ENCODE results near the gene POLDIP2.
A peak's percentile ranks its signal among the peaks of the same experiment; 100 is the strongest.

The POLDIP2 gene

GRCh38 chr17:28348979-28349378 is 8.3 kb downstream of the POLDIP2 start:
- Histone ChIP-seq H3K27ac (ENCODE audit: low read length) (no peak overlapping the region), H2AFZ (ENCODE audit: low read length) (no peak overlapping the region), H3K27me3 (replicated peaks; ENCODE audit: insufficient read depth, low read length) (no peaks in the 10 kb centered on the region), H3K9ac (ENCODE audit: low read length) (no peak overlapping the region), H3K79me2 (ENCODE audit: low read length) (no peaks in the 10 kb centered on the region), H3K4me2 (ENCODE audit: low read depth, low read length) (no peak overlapping the region), H3K4me3 (ENCODE audit: low read length) (no peak overlapping the region), H3K4me1 (ENCODE audit: low read length) (peaks cover 14% of the 10 kb centered on the region), H3K9me3 (replicated peaks; ENCODE audit: insufficient read depth, low read length) (no peaks in the 10 kb centered on the region), H3K36me3 (replicated peaks; ENCODE audit: insufficient read depth, low read length) (peaks cover 17% of the 10 kb centered on the region), H3K9me2 (replicated peaks; ENCODE audit: insufficient read depth, low read length) (no peaks in the 10 kb centered on the region), H3F3A (ENCODE audit: insufficient read depth, low read length) (peaks cover 9% of the 10 kb centered on the region), H4K20me1 (ENCODE audit: insufficient read depth, low read length) (no peaks in the 10 kb centered on the region)
- TF ChIP-seq, protein P1, sequence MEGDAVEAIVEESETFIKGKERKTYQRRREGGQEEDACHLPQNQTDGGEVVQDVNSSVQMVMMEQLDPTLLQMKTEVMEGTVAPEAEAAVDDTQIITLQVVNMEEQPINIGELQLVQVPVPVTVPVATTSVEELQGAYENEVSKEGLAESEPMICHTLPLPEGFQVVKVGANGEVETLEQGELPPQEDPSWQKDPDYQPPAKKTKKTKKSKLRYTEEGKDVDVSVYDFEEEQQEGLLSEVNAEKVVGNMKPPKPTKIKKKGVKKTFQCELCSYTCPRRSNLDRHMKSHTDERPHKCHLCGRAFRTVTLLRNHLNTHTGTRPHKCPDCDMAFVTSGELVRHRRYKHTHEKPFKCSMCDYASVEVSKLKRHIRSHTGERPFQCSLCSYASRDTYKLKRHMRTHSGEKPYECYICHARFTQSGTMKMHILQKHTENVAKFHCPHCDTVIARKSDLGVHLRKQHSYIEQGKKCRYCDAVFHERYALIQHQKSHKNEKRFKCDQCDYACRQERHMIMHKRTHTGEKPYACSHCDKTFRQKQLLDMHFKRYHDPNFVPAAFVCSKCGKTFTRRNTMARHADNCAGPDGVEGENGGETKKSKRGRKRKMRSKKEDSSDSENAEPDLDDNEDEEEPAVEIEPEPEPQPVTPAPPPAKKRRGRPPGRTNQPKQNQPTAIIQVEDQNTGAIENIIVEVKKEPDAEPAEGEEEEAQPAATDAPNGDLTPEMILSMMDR (IDR thresholded peaks at IDR 0.05; ENCODE audit: low read length) = no peak
- TF ChIP-seq EZH2phosphoT487 (IDR thresholded peaks at IDR 0.05; ENCODE audit: low read length) (no peak), EZH2 (optimal IDR thresholded peaks at IDR 0.05; ENCODE audit: low read depth, low read length) (no peak)
- DNase-seq = no peak

DNA sequence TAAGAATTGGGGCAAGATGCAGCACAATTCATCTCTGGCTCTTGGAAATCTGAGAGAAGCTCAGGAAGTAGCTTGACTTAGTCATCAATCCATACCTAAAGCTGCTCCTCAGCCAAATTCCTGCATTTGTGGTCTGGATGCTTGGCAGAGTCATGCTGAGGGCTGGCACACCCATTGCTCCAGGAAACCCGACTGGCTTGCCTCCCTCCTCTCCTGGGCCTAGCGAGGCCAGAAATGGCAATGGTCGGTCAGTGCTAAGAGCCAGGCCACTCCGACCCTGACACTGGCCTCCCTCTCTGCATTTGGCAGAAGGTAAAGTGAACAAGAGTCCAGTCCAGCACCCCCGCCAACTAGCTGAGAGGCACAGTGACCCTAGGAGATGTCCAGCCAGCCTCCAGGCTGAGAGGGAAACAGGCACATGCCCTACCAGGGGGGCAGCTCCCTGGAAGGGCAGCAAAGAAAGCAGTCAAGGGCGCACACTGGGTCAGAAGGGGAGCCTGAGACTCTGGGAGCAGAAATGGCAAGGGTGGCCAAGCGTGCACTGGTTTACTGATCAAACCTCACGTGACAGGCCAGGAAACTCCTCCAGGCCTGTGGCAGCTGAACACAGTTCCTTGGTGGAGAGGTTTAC is 10.0 kb downstream of the POLDIP2 start:
- Histone ChIP-seq H3K9ac (ENCODE audit: low read length) (no peak overlapping the region), H3K9me3 (replicated peaks; ENCODE audit: insufficient read depth, low read length) (no peaks in the 10 kb centered on the region), H3K9me2 (replicated peaks; ENCODE audit: insufficient read depth, low read length) (no peaks in the 10 kb centered on the region), H3K27me3 (replicated peaks; ENCODE audit: insufficient read depth, low read length) (no peaks in the 10 kb centered on the region), H3F3A (ENCODE audit: insufficient read depth, low read length) (peaks cover 22% of the 10 kb centered on the region), H3K4me1 (ENCODE audit: low read length) (peaks cover 26% of the 10 kb centered on the region), H3K27ac (ENCODE audit: low read length) (no peak overlapping the region), H2AFZ (ENCODE audit: low read length) (no peak overlapping the region), H3K4me2 (ENCODE audit: low read depth, low read length) (no peak overlapping the region), H4K20me1 (ENCODE audit: insufficient read depth, low read length) (no peaks in the 10 kb centered on the region), H3K36me3 (replicated peaks; ENCODE audit: insufficient read depth, low read length) (peaks cover 17% of the 10 kb centered on the region), H3K4me3 (ENCODE audit: low read length) (no peak overlapping the region), H3K79me2 (ENCODE audit: low read length) (no peaks in the 10 kb centered on the region)
- no peak for DNase-seq
- no peak for TF ChIP-seq EZH2phosphoT487 (IDR thresholded peaks at IDR 0.05; ENCODE audit: low read length)

GRCh38 chr17:28346746-28347246 is 10.5 kb downstream of the POLDIP2 start:
- Histone ChIP-seq H3F3A (ENCODE audit: insufficient read depth, low read length) (peaks cover 22% of the 10 kb centered on the region), H3K4me1 (ENCODE audit: low read length) (peaks cover 26% of the 10 kb centered on the region), H3K9ac (ENCODE audit: low read length) (no peak overlapping the region), H3K9me3 (replicated peaks; ENCODE audit: insufficient read depth, low read length) (no peaks in the 10 kb centered on the region), H3K36me3 (replicated peaks; ENCODE audit: insufficient read depth, low read length) (peaks cover 15% of the 10 kb centered on the region), H3K4me2 (ENCODE audit: low read depth, low read length) (no peak overlapping the region), H3K9me2 (replicated peaks; ENCODE audit: insufficient read depth, low read length) (no peaks in the 10 kb centered on the region), H4K20me1 (ENCODE audit: insufficient read depth, low read length) (no peaks in the 10 kb centered on the region), H3K27me3 (replicated peaks; ENCODE audit: insufficient read depth, low read length) (no peaks in the 10 kb centered on the region), H3K4me3 (ENCODE audit: low read length) (no peak overlapping the region), H3K79me2 (ENCODE audit: low read length) (no peaks in the 10 kb centered on the region), H3K27ac (ENCODE audit: low read length) (no peak overlapping the region), H2AFZ (ENCODE audit: low read length) (no peak overlapping the region)
- no peak for TF ChIP-seq EZH2phosphoT487 (IDR thresholded peaks at IDR 0.05; ENCODE audit: low read length)
- TF ChIP-seq, protein P1 (IDR thresholded peaks at IDR 0.05; ENCODE audit: low read length) = 0 out of 2 replicates have a peak, but pooled peaks have one; percentile 8
- TF ChIP-seq EZH2 (optimal IDR thresholded peaks at IDR 0.05; ENCODE audit: low read depth, low read length) = no peak
- no peak for DNase-seq

GRCh38 chr17:28346199-28346580 is 11.1 kb downstream of the POLDIP2 start:
- Histone ChIP-seq H3K9me2 (replicated peaks; ENCODE audit: insufficient read depth, low read length) (no peaks in the 10 kb centered on the region), H3K27me3 (replicated peaks; ENCODE audit: insufficient read depth, low read length) (no peaks in the 10 kb centered on the region), H3K36me3 (replicated peaks; ENCODE audit: insufficient read depth, low read length) (peaks cover 14% of the 10 kb centered on the region), H3K9me3 (replicated peaks; ENCODE audit: insufficient read depth, low read length) (no peaks in the 10 kb centered on the region), H3K9ac (ENCODE audit: low read length) (no peak overlapping the region), H2AFZ (ENCODE audit: low read length) (no peak overlapping the region), H3K4me2 (ENCODE audit: low read depth, low read length) (no peak overlapping the region), H3K4me3 (ENCODE audit: low read length) (no peak overlapping the region), H3F3A (ENCODE audit: insufficient read depth, low read length) (peaks cover 22% of the 10 kb centered on the region), H3K27ac (ENCODE audit: low read length) (no peak overlapping the region), H3K4me1 (ENCODE audit: low read length) (peaks cover 26% of the 10 kb centered on the region), H3K79me2 (ENCODE audit: low read length) (no peaks in the 10 kb centered on the region), H4K20me1 (ENCODE audit: insufficient read depth, low read length) (no peaks in the 10 kb centered on the region)
- TF ChIP-seq, protein P1 (IDR thresholded peaks at IDR 0.05; ENCODE audit: low read length) = no peak
- TF ChIP-seq EZH2phosphoT487 (IDR thresholded peaks at IDR 0.05; ENCODE audit: low read length) = no peak
- no peak for TF ChIP-seq EZH2 (optimal IDR thresholded peaks at IDR 0.05; ENCODE audit: low read depth, low read length)
- DNase-seq = no peak
